Hepatocyte (in vitro differentiated cells): ENCODE measurements around the gene PTGS1.

Source experiments
- CTCF ChIP-seq: fragments of 200-600 bp; sonication (generic); IDR thresholded peaks from 2 replicates; pipeline ENCODE4 v1.5.1; 2016; ENCODE audit warnings: antibody characterized with exemption, mild to moderate bottlenecking; ENCODE audit not compliant: poor library complexity
- EZH2 ChIP-seq: fragments of 200-600 bp; sonication (generic); IDR thresholded peaks from 2 replicates; pipeline ENCODE4 v1.6.1; 2016; ENCODE audit warnings: antibody characterized with exemption, mild to moderate bottlenecking, borderline replicate concordance
- EZH2phosphoT487 ChIP-seq: fragments of 200-600 bp; sonication (generic); IDR thresholded peaks from one replicate; pipeline ENCODE4 v1.6.1; 2018; ENCODE audit warnings: antibody characterized with exemption, mild to moderate bottlenecking, low read depth, moderate library complexity; ENCODE audit not compliant: unreplicated experiment, severe bottlenecking

DNA sequence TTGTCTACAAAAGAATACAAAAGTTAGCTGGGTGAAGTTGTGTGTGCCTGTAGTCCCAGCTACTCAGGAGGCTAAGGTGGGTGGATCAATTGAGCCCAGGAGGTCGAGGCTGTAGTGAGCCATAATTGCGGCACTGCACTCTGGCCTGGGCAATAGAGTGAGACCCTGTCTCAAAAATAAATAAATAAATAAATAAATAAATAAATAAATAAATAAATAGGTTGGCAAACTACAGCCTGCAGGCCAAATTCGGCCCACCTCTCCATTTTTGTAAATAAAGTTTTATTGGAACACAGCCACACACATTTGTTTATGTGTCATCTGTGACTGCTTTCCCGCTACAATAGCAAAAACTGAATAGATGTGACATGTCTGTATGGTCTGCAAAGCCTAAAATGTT lies 9.5 kb downstream of the PTGS1 start:
- TF ChIP-seq CTCF (no peak), EZH2phosphoT487 (no peak), EZH2 (no peak)
